Cardiac muscle cell (in vitro differentiated cells and primary cell): ENCODE measurements around the gene CLASP1. TPM values are rescaled to one million over a fixed set of nuclear protein-coding genes. Genes with fewer than 3 reads are reported as not detected.

Experiments used
- DNase-seq, 2 donors: peaks; one replicate each; pipeline versions ENCODE4 v3.0.0 to v3.0.0-alpha.2; 2010 to 2017; ENCODE audit warnings: low read depth in 1 of 2, low spot score in 1 of 2
- H3K27ac ChIP-seq: fragments of 200-600 bp; sonication (generic); 2 replicates; pipeline ENCODE4 v1.5.1; 2016
- H3K27me3 ChIP-seq: fragments of 200-600 bp; sonication (generic); 2 replicates; pipeline ENCODE4 v1.6.0; 2016; ENCODE audit warnings: control low read depth
- H3K36me3 ChIP-seq: fragments of 200-600 bp; sonication (generic); 2 replicates; pipeline ENCODE4 v1.5.1; 2016; ENCODE audit warnings: control low read depth
- H3K4me1 ChIP-seq: fragments of 200-600 bp; sonication (generic); 2 replicates; pipeline ENCODE4 v1.8.1; 2017; ENCODE audit warnings: low read depth, mild to moderate bottlenecking, mixed run types
- H3K4me3 ChIP-seq: fragments of 200-600 bp; sonication (generic); 2 replicates; pipeline ENCODE4 v1.5.1; 2016; ENCODE audit warnings: mild to moderate bottlenecking
- H3K9me3 ChIP-seq: fragments of 200-600 bp; sonication (generic); 2 replicates; pipeline ENCODE4 v1.5.1; 2017; ENCODE audit warnings: low read depth, mild to moderate bottlenecking, control low read depth
- polyA plus RNA-seq: library from polyadenylated mRNA; unstranded; fragments of >200 nt; fragmentation: Nextera tagmentation; extraction: Ambion mirVana; gene quantifications from 2 replicates; pipeline ENCODE4 v1.2.1, GENCODE V29; 2016
- total RNA-seq: library from RNA; depleted of rRNA; stranded (reverse); fragments of >200 nt; gene quantifications from 2 replicates; pipeline ENCODE4 v1.2.3, GENCODE V29; 2016
- TF ChIP-seq, protein P1 (sequence below): IDR thresholded peaks from 2 replicates; pipeline ENCODE4 v1.5.1; 2012; ENCODE audit warnings: low read depth, mild to moderate bottlenecking, low read length

The CLASP1 gene
- total and polyA plus RNA-seq, 2 experiments from 2014 or later = 24.8 to 53.0 TPM

DNA sequence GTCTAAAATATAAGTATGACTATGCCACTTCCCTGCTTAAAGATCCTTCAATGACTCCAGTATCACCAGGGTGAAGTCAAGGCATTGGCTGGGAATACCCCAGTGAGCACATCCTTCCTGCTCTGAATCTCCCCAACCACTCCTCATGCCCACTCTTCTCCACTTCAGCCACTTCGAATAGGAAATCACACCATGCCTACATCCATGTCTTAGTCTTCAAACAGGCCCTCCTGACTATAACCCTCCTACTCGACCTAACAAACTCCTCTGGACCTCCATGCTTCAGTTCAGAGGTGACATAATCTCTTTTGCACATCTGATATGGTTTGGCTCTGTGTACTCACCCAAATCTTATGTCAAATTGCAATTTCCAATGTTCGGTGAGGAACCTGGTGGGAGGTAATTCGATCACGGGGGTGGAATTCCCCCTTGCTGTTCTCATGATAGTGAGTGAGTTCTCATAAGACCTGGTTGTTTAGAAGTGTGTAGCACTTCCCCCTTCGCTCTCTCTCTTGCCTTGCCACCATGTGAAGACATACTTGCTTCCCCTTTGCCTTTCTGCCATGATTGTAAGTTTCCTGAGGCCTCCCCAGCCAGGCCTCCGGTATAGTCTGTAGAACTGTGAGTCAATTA, 276.4 kb downstream of the CLASP1 start:
- no peaks in the 10 kb centered on the region for H3K27me3 ChIP-seq
- TF ChIP-seq, protein P1, sequence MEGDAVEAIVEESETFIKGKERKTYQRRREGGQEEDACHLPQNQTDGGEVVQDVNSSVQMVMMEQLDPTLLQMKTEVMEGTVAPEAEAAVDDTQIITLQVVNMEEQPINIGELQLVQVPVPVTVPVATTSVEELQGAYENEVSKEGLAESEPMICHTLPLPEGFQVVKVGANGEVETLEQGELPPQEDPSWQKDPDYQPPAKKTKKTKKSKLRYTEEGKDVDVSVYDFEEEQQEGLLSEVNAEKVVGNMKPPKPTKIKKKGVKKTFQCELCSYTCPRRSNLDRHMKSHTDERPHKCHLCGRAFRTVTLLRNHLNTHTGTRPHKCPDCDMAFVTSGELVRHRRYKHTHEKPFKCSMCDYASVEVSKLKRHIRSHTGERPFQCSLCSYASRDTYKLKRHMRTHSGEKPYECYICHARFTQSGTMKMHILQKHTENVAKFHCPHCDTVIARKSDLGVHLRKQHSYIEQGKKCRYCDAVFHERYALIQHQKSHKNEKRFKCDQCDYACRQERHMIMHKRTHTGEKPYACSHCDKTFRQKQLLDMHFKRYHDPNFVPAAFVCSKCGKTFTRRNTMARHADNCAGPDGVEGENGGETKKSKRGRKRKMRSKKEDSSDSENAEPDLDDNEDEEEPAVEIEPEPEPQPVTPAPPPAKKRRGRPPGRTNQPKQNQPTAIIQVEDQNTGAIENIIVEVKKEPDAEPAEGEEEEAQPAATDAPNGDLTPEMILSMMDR = no peak
- H3K4me3 ChIP-seq = no peak overlapping the region
- no peak overlapping the region for H3K27ac ChIP-seq
- H3K9me3 ChIP-seq = no peaks in the 10 kb centered on the region
- peaks cover 6% of the 10 kb centered on the region for H3K4me1 ChIP-seq
- DNase-seq = no peak
- peaks cover 19% of the 10 kb centered on the region for H3K36me3 ChIP-seq

DNA sequence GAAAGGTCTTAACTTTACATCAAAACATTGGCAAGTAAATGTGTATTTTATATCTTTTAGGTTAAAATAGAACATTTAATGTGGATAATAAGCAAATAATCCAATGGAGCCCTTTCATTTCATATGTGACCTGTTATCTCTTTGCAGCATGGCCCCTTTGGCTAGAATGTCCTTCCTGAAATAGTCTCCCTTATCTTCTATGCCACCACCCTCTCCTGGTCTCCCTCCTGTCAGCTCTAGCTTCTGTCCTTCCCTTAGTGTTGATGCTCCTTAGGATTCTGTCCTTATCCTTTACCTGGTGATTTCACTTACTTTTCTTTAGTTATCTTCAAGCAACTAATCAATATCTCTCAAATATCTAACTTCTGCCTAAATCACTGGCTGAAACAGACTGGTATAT, 277.2 kb downstream of the CLASP1 start:
- TF ChIP-seq, protein P1 = no peak
- Histone ChIP-seq H3K36me3 (peaks cover 16% of the 10 kb centered on the region), H3K9me3 (no peaks in the 10 kb centered on the region)

DNA sequence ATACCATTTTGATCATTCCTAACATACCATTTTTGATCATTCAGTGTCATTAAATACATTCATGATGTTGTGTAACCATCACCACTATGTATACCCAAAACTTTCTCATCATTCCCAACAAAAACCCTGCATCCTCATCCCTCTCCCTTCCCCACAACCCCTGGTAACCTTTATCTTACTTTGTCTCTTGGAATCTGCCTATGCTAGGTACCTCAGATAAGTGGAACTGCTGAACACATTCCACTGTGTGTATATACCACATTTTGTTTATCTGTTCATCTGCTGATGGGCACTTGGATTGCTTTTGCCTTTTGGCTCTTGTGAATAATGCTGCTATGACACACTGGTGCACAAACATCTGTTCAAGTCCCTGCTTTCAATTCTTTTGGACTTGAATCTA, 280.4 kb downstream of the CLASP1 start:
- no peak for DNase-seq
- TF ChIP-seq, protein P1 = no peak
- no peak overlapping the region for H3K4me3 ChIP-seq
- no peaks in the 10 kb centered on the region for H3K27me3 ChIP-seq
- no peak overlapping the region for H3K27ac ChIP-seq
- H3K4me1 ChIP-seq = peaks cover 6% of the 10 kb centered on the region
- H3K36me3 ChIP-seq = peaks cover 19% of the 10 kb centered on the region
- no peaks in the 10 kb centered on the region for H3K9me3 ChIP-seq

More for the DNA sequence above, 277.2 kb downstream of the CLASP1 start:
- no peak for DNase-seq
- no peak overlapping the region for H3K27ac ChIP-seq
- no peaks in the 10 kb centered on the region for H3K27me3 ChIP-seq
- peaks cover 6% of the 10 kb centered on the region for H3K4me1 ChIP-seq
- no peak overlapping the region for H3K4me3 ChIP-seq

DNA sequence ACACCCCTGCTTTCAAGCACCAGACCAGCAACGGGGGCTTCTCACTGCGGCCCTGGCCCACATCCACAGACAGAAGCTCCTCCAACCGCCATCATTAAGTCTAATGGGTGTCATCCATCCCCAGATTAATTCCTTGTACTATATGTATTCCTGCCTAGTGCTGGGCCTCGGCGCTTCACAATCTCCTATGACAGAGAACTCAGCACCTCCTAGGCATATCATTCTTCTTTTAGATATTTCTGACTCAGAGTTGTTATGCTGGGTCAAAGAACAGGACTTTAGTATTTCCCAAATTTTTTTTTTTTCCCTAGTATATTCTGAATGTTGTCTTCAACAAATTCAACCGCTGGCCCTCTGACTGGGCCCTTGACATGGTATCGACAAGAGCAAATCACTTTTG, 281.1 kb downstream of the CLASP1 start:
- no peak overlapping the region for H3K27ac ChIP-seq
- TF ChIP-seq, protein P1 = no peak
- no peak overlapping the region for H3K4me3 ChIP-seq
- peaks cover 25% of the 10 kb centered on the region for H3K36me3 ChIP-seq
- no peaks in the 10 kb centered on the region for H3K9me3 ChIP-seq
- H3K27me3 ChIP-seq = no peaks in the 10 kb centered on the region
- peaks cover 6% of the 10 kb centered on the region for H3K4me1 ChIP-seq
- no peak for DNase-seq

DNA sequence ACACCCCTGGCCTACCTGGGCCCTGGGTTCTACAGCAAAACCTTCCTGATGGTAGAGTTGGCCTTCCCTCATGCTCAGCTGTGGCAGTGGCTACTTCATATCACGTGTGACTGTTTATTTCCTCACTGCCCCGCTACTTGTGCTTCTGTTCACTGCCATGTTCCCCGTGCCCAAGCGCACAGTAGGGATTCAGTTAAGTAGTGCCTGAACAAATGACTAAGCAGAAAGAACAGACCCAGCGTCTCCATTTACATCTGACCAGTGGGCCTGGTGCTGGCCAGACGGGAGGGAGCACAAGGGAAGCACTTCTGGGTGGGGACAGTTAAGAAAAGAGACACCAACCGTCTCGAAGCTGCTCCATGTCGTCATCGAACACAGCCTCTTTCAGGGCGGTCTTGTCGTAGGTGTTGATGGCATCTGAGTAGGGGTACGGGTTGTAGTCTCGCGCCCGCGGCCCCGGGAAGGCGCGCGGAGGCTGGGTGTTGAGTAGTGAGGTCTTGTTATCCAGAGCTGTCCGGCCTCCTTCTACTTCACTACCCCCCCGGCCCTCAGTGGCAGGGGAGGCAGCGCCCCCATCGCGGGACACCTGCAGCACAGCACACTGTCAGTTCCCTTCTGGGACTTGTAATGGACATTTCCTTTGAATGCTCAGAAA, 281.9 kb downstream of the CLASP1 start:
- H3K4me3 ChIP-seq = no peak overlapping the region
- peaks cover 6% of the 10 kb centered on the region for H3K4me1 ChIP-seq
- H3K9me3 ChIP-seq = no peaks in the 10 kb centered on the region
- H3K36me3 ChIP-seq = peaks cover 31% of the 10 kb centered on the region
- TF ChIP-seq, protein P1 = no peak
- no peak overlapping the region for H3K27ac ChIP-seq
- no peak for DNase-seq
- no peaks in the 10 kb centered on the region for H3K27me3 ChIP-seq
